Lower leg skin (tissue), 3 donors: ENCODE data around the gene CD34.

Source experiments
- CTCF ChIP-seq, 3 donors: fragments of 450-650 bp; IDR thresholded peaks; one replicate each; pipeline ENCODE4 v1.5.1; 2016; ENCODE audit warnings: antibody characterized with exemption in 3 of 3, mild to moderate bottlenecking in 3 of 3, moderate library complexity in 2 of 3
- POLR2A ChIP-seq, 2 donors: fragments of 450-650 bp; IDR thresholded peaks; one replicate each; pipeline ENCODE4 v1.6.1; 2016 to 2017; ENCODE audit warnings: antibody characterized with exemption in 2 of 2, mild to moderate bottlenecking in 1 of 2, moderate library complexity in 1 of 2

- TF ChIP-seq CTCF (IDR thresholded peaks at IDR 0.05) (no peak), POLR2A (IDR thresholded peaks at IDR 0.05) (no peak)
These were observed 12.1 kb downstream of the CD34 start for GRCh38 chr1:207898836-207899235.
